IMR-90 (cell line): Measurements from ENCODE around the gene GPR183.

Experiments used
- CTCF ChIP-seq: conservative IDR thresholded peaks from 2 replicates; pipeline ENCODE4 v1.5.1; 2012; ENCODE audit warnings: mild to moderate bottlenecking, low read depth, low read length, improper control_type of control experiment
- RAD21 ChIP-seq: IDR thresholded peaks from 2 replicates; pipeline ENCODE4 v1.6.1; 2012; ENCODE audit warnings: low read length, improper control_type of control experiment
- RCOR1 ChIP-seq: IDR thresholded peaks from 2 replicates; pipeline ENCODE4 v1.6.1; 2012; ENCODE audit warnings: mild to moderate bottlenecking, low read length, improper control_type of control experiment; ENCODE audit not compliant: insufficient replicate concordance
- RFX5 ChIP-seq: IDR thresholded peaks from 2 replicates; pipeline ENCODE4 v1.8.0; 2012; ENCODE audit warnings: low read depth, mild to moderate bottlenecking, low read length, moderate library complexity

- no peak for TF ChIP-seq RCOR1
- no peak for TF ChIP-seq RFX5
- TF ChIP-seq RAD21: no peak
- TF ChIP-seq CTCF: no peak
Observed at GRCh38 chr13:99270518-99270917, 36.7 kb downstream of the GPR183 start.
